Stimulated activated CD8-positive, alpha-beta memory T cell treated with anti-CD3 and anti-CD28 coated beads, Interleukin-15, amount 100 ng/mL, for 24 hours (primary cell): Measurements from ENCODE around the gene DCTPP1.

Source experiments
- DNase-seq: peaks from one replicate; pipeline ENCODE4 v3.0.0-alpha.2; 2020; ENCODE audit warnings: low read depth

The DCTPP1 gene

GRCh38 chr16:30381291-30382041 lies 48.4 kb downstream of the DCTPP1 start:
- DNase-seq: no peak

DNA sequence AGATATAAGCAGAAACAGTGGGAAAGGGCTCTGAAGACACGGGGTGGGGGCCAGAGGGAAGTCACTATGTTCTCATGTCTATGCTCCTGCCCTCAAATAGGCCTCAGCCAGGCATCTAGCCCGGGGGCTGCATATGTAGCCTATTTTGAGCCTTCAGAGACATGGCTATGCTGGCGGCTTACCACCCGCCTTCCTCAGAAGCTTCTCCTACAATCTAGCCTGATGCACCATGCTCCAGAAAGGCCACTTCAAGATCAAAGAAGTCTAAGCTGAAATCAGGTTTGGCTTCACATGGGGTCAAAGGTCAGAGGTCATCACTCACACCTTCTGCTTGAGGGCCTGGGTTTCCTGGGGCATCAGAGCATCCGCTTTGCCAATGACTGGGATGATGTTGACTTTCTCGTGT lies 49.0 kb downstream of the DCTPP1 start:
- DNase-seq: no peak

- no peak for DNase-seq
Observed at GRCh38 chr16:30380072-30380802, 49.6 kb downstream of the DCTPP1 start.

GRCh38 chr16:30379158-30379783 lies 50.6 kb downstream of the DCTPP1 start:
- DNase-seq: no peak

DNA sequence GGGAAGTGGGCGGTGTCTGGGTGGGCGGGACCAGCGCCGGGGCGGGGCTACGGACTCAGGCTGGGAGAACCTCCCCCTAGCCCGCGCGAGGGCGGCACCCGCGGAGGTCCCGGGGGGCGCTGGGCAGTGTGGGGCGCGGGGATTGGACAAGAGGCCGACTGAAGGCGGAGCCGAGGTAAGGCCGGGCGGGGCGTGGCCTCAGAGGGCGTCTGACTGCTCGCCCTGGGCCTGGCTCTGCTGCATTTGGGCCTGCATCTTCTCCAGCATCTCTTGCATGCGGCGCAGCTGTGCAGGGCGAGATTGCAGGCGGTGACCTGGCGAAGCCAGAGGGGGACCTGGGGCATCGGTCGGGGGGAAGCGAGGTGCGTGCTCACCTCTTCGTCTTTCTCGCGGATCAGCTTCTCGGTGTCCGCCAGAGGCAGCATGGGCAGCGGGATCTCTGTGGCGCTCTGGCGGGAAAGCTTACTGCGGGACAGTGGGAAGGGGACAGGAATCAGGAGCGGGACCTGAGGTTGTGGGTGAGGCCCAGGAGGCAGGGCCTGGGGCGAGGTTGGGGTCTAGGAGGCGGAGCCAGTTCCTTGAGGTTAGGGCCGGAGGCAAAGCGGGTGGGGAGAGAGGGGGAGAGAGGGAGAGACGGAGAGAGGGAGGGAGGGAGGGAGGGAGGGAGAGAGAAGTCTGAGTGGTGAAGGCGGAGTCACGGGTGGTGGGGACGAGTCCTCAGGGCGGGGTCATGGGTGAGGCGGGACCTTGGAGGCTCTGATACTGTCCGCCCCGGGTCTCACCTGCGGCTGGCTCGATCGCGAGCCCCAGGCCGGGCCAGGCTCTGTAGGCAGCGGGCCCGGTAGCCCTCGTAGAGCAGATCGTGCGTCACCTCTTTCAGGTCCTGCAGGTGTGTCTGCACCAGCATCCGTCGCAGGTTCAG lies 51.3 kb downstream of the DCTPP1 start:
- peak; percentile 99 for DNase-seq

DNA sequence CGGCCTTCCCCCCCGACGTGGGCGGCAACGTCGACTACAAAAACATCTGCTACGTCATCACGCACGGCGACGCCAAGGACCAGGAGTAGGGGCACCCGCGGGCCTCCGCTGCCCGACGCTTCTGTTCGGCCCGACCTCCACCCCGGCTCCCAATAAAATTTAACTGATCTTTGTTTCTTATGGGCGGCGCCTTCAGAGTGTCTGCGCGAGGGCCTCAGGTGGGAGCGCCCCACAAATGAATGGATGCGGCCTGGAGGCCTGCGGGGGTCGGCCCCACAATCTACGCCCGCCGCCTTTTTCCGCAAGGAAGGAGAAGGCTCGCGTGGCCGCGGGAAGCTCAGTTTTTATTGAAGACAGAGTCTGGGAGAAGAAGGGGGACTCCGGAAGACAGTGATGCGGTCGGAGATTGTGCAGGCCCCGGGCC lies 52.0 kb downstream of the DCTPP1 start:
- peak; percentile 62 for DNase-seq

- DNase-seq: no peak
Observed at GRCh38 chr16:30377050-30377811, 52.6 kb downstream of the DCTPP1 start.

DNA sequence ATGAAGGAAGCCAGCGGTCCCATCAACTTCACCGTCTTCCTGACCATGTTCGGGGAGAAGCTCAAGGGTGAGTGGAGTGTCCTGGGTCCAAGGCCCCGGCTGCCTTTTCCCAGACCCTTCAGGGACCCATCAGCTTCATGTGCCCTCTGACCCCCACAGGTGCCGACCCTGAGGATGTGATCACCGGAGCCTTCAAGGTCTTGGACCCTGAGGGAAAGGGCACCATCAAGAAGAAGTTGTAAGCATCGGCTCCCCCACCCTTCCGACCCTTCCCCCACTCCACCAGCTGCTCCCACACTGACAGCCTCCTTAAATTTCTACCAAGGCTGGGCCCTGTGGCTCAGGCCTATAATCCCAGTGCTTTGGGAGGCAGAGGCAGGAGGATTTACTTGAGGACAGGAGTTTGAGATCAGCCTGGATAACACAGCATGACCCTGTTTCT lies 53.3 kb downstream of the DCTPP1 start:
- no peak for DNase-seq

GRCh38 chr16:30375864-30376263 lies 54.0 kb downstream of the DCTPP1 start:
- DNase-seq: no peak

DNA sequence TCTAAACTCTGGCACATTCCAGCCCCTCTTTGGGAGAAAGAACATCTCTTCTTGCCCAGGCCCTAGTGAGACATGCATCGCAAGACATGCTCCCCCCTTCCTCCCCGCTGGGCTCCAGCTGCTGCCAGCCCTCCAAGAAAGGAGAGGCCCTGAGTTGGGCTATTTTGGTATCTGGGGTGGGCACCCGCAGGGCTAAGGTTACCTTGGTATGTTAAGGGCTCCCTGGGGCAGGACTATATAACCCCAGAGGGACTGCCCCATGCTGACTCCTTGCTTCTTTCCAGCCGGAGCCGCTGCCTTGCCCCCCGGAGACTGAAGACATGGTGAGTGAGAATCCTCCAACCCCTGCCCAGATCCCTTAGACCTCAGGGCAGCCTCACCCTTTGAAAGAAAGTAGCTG lies 55.3 kb downstream of the DCTPP1 start, which contains the start of gene MYL11:
Gene MYL11 (plus strand): TSS at position 265 of the 400 bp plus-strand sequence. CDS start 56 bp downstream, at position 321.
- DNase-seq: no peak
